GM12878 (cell line): Measurements from ENCODE around the gene FIBCD1. TPM values are rescaled to one million over a fixed set of nuclear protein-coding genes. Genes with fewer than 3 reads are reported as not detected.

ENCODE experiments used
- ATAC-seq: fragments of 200-7000 bp; cut with Tn5 transposase; 3 replicates; pipeline ENCODE4 v1.9.1; 2020; ENCODE audit warnings: mild to moderate bottlenecking, moderate library complexity
- BruUV-seq: library from RNA; stranded (reverse); fragments of 400-500 nt; replicated peaks from 2 replicates; lab custom pipeline; 2021; lab: Mats Ljungman, UMichigan
- CTCF ChIA-PET: fragments of 300-600 bp; sonication (Branson Sonifier 250); formaldehyde crosslinking; extraction: SDS; loops from one replicate; lab custom pipeline; 2021; ENCODE audit warnings: inconsistent platforms; lab: Yijun Ruan, JAX
- POLR2A ChIA-PET: fragments of 350-600 bp; formaldehyde crosslinking; extraction: SDS; loops from one replicate; lab custom pipeline; 2021; ENCODE audit warnings: inconsistent platforms; lab: Charles Lee
- RAD21 ChIA-PET: fragments of 300-600 bp; sonication (Branson Sonifier 250); formaldehyde crosslinking; loops from one replicate; lab custom pipeline; 2023; ENCODE audit warnings: antibody characterized with exemption; ENCODE audit not compliant: unreplicated experiment; lab: Charles Lee
- SMC1A ChIA-PET: fragments of 300-600 bp; sonication (Branson Sonifier 250); formaldehyde crosslinking; loops from one replicate; lab custom pipeline; 2023; ENCODE audit not compliant: unreplicated experiment, uncharacterized antibody; lab: Charles Lee
- DNase-seq: peaks from one replicate; pipeline ENCODE4 v3.0.0-alpha.2; 2011; ENCODE audit warnings: low read depth, low spot score
- FAIRE-seq: peaks from 3 replicates; lab custom pipeline; 2011; peaks lifted over from hg19 to GRCh38; lab: Jason Lieb, UNC
- H2AFZ ChIP-seq: 2 replicates; pipeline ENCODE4 v1.6.0; 2011; ENCODE audit warnings: low read depth, low read length, control low read depth; ENCODE audit not compliant: control insufficient read depth
- H3K27ac ChIP-seq: 2 replicates; pipeline ENCODE4 v1.5.1; 2011; ENCODE audit warnings: control low read depth; ENCODE audit not compliant: control insufficient read depth, insufficient read depth
- H3K27me3 ChIP-seq, 2 experiments: replicated peaks in 1 of 2; 2 replicates each; pipeline versions ENCODE4 v1.6.0 to v1.6.1; 2011; ENCODE audit warnings: low read length in 1 of 2; ENCODE audit not compliant: control insufficient read depth in 2 of 2, insufficient read depth in 2 of 2
- H3K36me3 ChIP-seq, 2 experiments: 2 replicates each; pipeline ENCODE4 v1.5.1; 2011; ENCODE audit warnings: low read length in 1 of 2; ENCODE audit not compliant: control insufficient read depth in 2 of 2, insufficient read depth in 2 of 2
- H3K4me1 ChIP-seq: 2 replicates; pipeline ENCODE4 v1.6.1; 2011; ENCODE audit warnings: mild to moderate bottlenecking, low read length, moderate library complexity, mixed read lengths; ENCODE audit not compliant: control insufficient read depth, insufficient read depth
- H3K4me2 ChIP-seq: 2 replicates; pipeline ENCODE4 v1.6.0; 2011; ENCODE audit warnings: control low read depth; ENCODE audit not compliant: control insufficient read depth, insufficient read depth
- H3K4me3 ChIP-seq: fragments of 200-600 bp; sonication (generic); 2 replicates; pipeline ENCODE4 v1.5.1; 2016
- H3K79me2 ChIP-seq: 2 replicates; pipeline ENCODE4 v1.6.0; 2011; ENCODE audit warnings: low read length; ENCODE audit not compliant: control insufficient read depth, insufficient read depth
- H3K9ac ChIP-seq: 2 replicates; pipeline ENCODE4 v1.8.0; 2011; ENCODE audit warnings: low read length, control low read depth, mixed read lengths; ENCODE audit not compliant: control insufficient read depth, insufficient read depth
- H3K9me3 ChIP-seq: replicated peaks from 3 replicates; pipeline ENCODE4 v1.5.1; 2011; ENCODE audit warnings: mild to moderate bottlenecking, low read length; ENCODE audit not compliant: control insufficient read depth, insufficient read depth
- H4K20me1 ChIP-seq: 2 replicates; pipeline ENCODE4 v1.6.0; 2011; ENCODE audit not compliant: control insufficient read depth, insufficient read depth
- EGR1 ChIP-seq, 2 experiments: IDR thresholded peaks; 1 replicate in 1 of 2; 2 replicates in 1 of 2; pipeline ENCODE4 v1.6.1; 2011 to 2012; ENCODE audit warnings: low read depth in 2 of 2, low read length in 2 of 2, borderline replicate concordance in 1 of 2, mild to moderate bottlenecking in 1 of 2, moderate library complexity in 1 of 2
- FOXK2 ChIP-seq: fragments of 450-650 bp; IDR thresholded peaks from 2 replicates; pipeline ENCODE4 v1.6.1; 2017; ENCODE audit warnings: mild to moderate bottlenecking, moderate library complexity
- HDAC2 ChIP-seq: fragments of 200-600 bp; sonication (generic); IDR thresholded peaks from 2 replicates; pipeline ENCODE4 v1.6.1; 2017
- MLLT1 ChIP-seq: fragments of 450-650 bp; IDR thresholded peaks from 2 replicates; pipeline ENCODE4 v1.6.1; 2016; ENCODE audit warnings: mild to moderate bottlenecking
- MTA2 ChIP-seq: fragments of 450-650 bp; IDR thresholded peaks from 2 replicates; pipeline ENCODE4 v1.6.1; 2016; ENCODE audit warnings: low read depth, mild to moderate bottlenecking, moderate library complexity
- NFXL1 ChIP-seq: fragments of 450-650 bp; IDR thresholded peaks from 2 replicates; pipeline ENCODE4 v1.6.1; 2017; ENCODE audit warnings: antibody characterized with exemption, mild to moderate bottlenecking, borderline replicate concordance
- NFYA ChIP-seq: IDR thresholded peaks from 2 replicates; pipeline ENCODE4 v1.6.1; 2011; ENCODE audit warnings: low read depth, mild to moderate bottlenecking, low read length, improper control_type of control experiment, borderline replicate concordance
- SMAD1 ChIP-seq: fragments of 450-650 bp; IDR thresholded peaks from 2 replicates; pipeline ENCODE4 v1.6.1; 2018; ENCODE audit warnings: mild to moderate bottlenecking, low read depth; ENCODE audit not compliant: partially characterized antibody
- SPI1 ChIP-seq: IDR thresholded peaks from 2 replicates; pipeline ENCODE4 v1.6.1; 2011; ENCODE audit warnings: low read depth, mild to moderate bottlenecking, low read length, moderate library complexity, borderline replicate concordance; ENCODE audit not compliant: insufficient read depth
- TCF7 ChIP-seq: IDR thresholded peaks from 2 replicates; pipeline ENCODE4 v1.6.1; 2014; ENCODE audit warnings: antibody characterized with exemption, borderline replicate concordance
- USF1 ChIP-seq: IDR thresholded peaks from 2 replicates; pipeline ENCODE4 v1.6.1; 2011; ENCODE audit warnings: borderline replicate concordance, low read depth, mild to moderate bottlenecking, moderate library complexity, mixed read lengths, low read length; ENCODE audit not compliant: insufficient read depth; ENCODE audit errors: extremely low read length
- WRNIP1 ChIP-seq: IDR thresholded peaks from 2 replicates; pipeline ENCODE4 v1.6.1; 2011; ENCODE audit warnings: low read depth, low read length, improper control_type of control experiment, borderline replicate concordance
- WGBS: methylation state at CpG from one replicate; pipeline ENCODE4 v1.1.6; 2016; ENCODE audit warnings: low lambda C conversion rate; ENCODE audit not compliant: insufficient replicate concordance, insufficient coverage; ENCODE audit errors: missing lambda C conversion rate; 5-methylcytosine and 5-hydroxymethylcytosine counted together
- in situ Hi-C: fragments of 300-500 bp; cut with MboI; formaldehyde crosslinking; loops from 9 replicates; pipeline ENCODE4 v1.14.3; 2018; ENCODE audit warnings: mixed read lengths
- intact Hi-C: fragments of 100-400 bp; cut with micrococcal nuclease; formaldehyde crosslinking; loops from one replicate; pipeline ENCODE4 v1.14.2; 2022; ENCODE audit not compliant: unreplicated experiment
- polyA plus RNA-seq, 11 experiments: library from polyadenylated mRNA; depleted of rRNA in 4 of 11; unstranded in 6 of 11; stranded (reverse) in 5 of 11; fragments of >200 nt; fragmentation: Nextera tagmentation in 4 of 11; fragmentation: Illumina TruSeq in 1 of 11; extraction: Ambion mirVana in 4 of 11; extraction: Trizol in 1 of 11; gene quantifications; 1 replicate in 1 of 11; 2 replicates in 10 of 11; pipeline versions ENCODE4 v1.2.1 to v1.2.3, GENCODE V29; 2011 to 2016; ENCODE audit warnings: inconsistent platforms in 2 of 11, missing spikeins in 2 of 11, low read depth in 1 of 11
- total RNA-seq, 4 experiments: library from RNA; depleted of rRNA in 3 of 4; stranded (reverse); fragments of >200 nt in 3 of 4; fragmentation: Illumina TruSeq in 1 of 4; extraction: Trizol in 1 of 4; gene quantifications; 2 replicates each; pipeline versions ENCODE4 v1.2.1 to v1.2.3, GENCODE V29; 2013 to 2021
- TF ChIP-seq, protein P1 (sequence below): IDR thresholded peaks from 2 replicates; pipeline ENCODE4 v1.6.1; 2011; ENCODE audit warnings: borderline replicate concordance, low read depth, mild to moderate bottlenecking, moderate library complexity, low read length; ENCODE audit not compliant: insufficient read depth, poor library complexity, severe bottlenecking

Gene FIBCD1
- total and polyA plus RNA-seq, 10 of the 15 experiments (the other 5 are each of a cell fraction or from before 2014, with no cell fraction given), result 0.04 to 0.95 (median 0.25) TPM; not detected in 6

DNA sequence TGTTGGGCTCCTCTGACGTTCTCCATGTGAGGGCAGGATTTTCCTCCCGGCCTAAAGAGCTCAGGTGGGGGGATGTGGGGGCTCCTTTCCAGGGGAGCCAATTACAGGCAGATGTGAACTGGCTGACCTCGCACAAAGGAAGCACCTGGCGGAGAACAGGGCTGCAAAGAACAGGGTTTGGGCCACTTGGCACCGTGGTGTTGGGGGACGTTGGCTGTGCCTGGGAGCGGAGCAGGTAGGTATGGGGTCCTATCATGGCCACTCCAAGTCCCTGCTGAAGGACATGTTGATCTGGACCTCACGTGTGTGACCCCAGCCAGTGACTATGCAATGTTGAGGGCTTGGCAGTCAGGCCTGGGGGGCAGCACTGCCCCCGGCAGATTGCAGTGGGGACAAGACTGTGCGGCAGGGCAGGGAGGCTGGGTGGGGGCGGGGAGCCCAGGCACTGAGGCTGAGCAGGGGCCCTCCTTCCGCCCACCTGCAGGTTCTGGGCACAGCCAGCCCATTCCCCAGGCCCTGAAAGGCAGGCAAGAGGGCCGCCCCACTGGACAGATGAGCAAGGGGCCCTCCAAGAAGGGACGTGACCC, 19.4 kb downstream of the FIBCD1 start:
- RAD21 ChIA-PET, result no interaction called here
- 21% methylated on average over 14 of the region's 14 CpGs for WGBS
- TF ChIP-seq SPI1 (no peak), TCF7 (no peak), MTA2 (no peak), HDAC2 (no peak), NFYA (no peak), MLLT1 (no peak), SMAD1 (no peak), NFXL1 (no peak), EGR1 (IDR thresholded peaks at IDR 0.05; ENCODE audit: borderline replicate concordance in 1 of 2, low read depth in 2 of 2, low read length in 2 of 2) (no peak), FOXK2 (no peak), USF1 (no peak), WRNIP1 (no peak)
- TF ChIP-seq, protein P1, sequence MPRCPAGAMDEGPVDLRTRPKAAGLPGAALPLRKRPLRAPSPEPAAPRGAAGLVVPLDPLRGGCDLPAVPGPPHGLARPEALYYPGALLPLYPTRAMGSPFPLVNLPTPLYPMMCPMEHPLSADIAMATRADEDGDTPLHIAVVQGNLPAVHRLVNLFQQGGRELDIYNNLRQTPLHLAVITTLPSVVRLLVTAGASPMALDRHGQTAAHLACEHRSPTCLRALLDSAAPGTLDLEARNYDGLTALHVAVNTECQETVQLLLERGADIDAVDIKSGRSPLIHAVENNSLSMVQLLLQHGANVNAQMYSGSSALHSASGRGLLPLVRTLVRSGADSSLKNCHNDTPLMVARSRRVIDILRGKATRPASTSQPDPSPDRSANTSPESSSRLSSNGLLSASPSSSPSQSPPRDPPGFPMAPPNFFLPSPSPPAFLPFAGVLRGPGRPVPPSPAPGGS, result no peak
- no peak overlapping the region for H3K27ac ChIP-seq
- BruUV-seq, result no TSS peak
- H3K36me3 ChIP-seq, result no peaks in the 10 kb centered on the region
- FAIRE-seq (no peak), DNase-seq (no peak), ATAC-seq (no peak)
- H3K4me1 ChIP-seq, result no peaks in the 10 kb centered on the region
- in situ Hi-C loops, result no loop called here
- no peaks in the 10 kb centered on the region for H3K79me2 ChIP-seq
- SMC1A ChIA-PET, result no interaction called here
- H3K4me3 ChIP-seq, result no peak overlapping the region
- no peaks in the 10 kb centered on the region for H3K9me3 ChIP-seq
- CTCF ChIA-PET, result no interaction called here
- POLR2A ChIA-PET, result no interaction called here
- H3K27me3 ChIP-seq, result no peaks in the 10 kb centered on the region; a peak in 1 of 4 replicates
- H3K9ac ChIP-seq, result no peak overlapping the region
- no peak overlapping the region for H2AFZ ChIP-seq
- no peaks in the 10 kb centered on the region for H4K20me1 ChIP-seq
- H3K4me2 ChIP-seq, result no peak overlapping the region
- intact Hi-C loops, result no loop called here
